A673 (cell line): ENCODE results near the gene S100Z.

ENCODE experiments used
- EZH2 ChIP-seq: fragments of 200-600 bp; sonication (generic); IDR thresholded peaks from 2 replicates; pipeline ENCODE4 v1.6.1; 2017; ENCODE audit warnings: borderline replicate concordance, low read depth, mild to moderate bottlenecking, mixed read lengths, antibody characterized with exemption, low read length; ENCODE audit not compliant: poor library complexity, severe bottlenecking
- TF ChIP-seq, protein P1 (sequence below): fragments of 300-800, 200-600 bp; sonication (generic); conservative IDR thresholded peaks from 2 replicates; pipeline ENCODE4 v1.5.1; 2017; ENCODE audit warnings: low read depth, mild to moderate bottlenecking, antibody characterized with exemption, low read length, moderate library complexity, mixed read lengths

DNA sequence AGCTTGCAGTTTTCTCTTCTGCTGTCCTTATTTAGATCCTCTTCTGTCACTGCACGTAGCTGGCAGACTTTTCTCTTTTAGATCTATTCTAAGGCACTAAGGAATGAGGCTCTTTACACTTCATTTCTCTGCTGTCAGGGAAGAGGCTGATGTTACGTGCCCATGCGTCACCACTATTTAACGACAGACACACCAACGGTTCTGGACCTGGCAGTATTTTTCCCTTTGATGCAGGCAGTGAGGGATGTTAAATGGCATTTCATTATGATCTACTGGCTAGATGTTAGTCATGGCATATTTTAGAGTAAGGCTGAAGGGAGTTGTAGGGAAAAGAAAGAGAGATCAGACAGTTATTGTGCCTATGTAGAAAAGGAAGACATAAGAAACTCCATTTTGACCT lies 94.8 kb downstream of the S100Z start:
- TF ChIP-seq, protein P1, sequence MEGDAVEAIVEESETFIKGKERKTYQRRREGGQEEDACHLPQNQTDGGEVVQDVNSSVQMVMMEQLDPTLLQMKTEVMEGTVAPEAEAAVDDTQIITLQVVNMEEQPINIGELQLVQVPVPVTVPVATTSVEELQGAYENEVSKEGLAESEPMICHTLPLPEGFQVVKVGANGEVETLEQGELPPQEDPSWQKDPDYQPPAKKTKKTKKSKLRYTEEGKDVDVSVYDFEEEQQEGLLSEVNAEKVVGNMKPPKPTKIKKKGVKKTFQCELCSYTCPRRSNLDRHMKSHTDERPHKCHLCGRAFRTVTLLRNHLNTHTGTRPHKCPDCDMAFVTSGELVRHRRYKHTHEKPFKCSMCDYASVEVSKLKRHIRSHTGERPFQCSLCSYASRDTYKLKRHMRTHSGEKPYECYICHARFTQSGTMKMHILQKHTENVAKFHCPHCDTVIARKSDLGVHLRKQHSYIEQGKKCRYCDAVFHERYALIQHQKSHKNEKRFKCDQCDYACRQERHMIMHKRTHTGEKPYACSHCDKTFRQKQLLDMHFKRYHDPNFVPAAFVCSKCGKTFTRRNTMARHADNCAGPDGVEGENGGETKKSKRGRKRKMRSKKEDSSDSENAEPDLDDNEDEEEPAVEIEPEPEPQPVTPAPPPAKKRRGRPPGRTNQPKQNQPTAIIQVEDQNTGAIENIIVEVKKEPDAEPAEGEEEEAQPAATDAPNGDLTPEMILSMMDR = no peak
- no peak for TF ChIP-seq EZH2
